CD4-positive, alpha-beta memory T cell (primary cell): ENCODE measurements around the gene MERTK. TPM values are rescaled to one million over a fixed set of nuclear protein-coding genes. Genes with fewer than 3 reads are reported as not detected.
A peak's percentile ranks its signal among the peaks of the same experiment; 100 is the strongest.
"Not testable (repeated sequence)": the region's sequence is repeated elsewhere in the genome, so short reads cannot be mapped to it uniquely, and the experiment has no call there.

Experiments used
- CTCF ChIA-PET: fragments of 350-600 bp; sonication (Branson Sonifier 250); formaldehyde crosslinking; loops from one replicate; lab custom pipeline; 2021; ENCODE audit warnings: inconsistent platforms; ENCODE audit not compliant: partially characterized antibody; lab: Charles Lee
- POLR2A ChIA-PET: fragments of 350-600 bp; sonication (Branson Sonifier 250); formaldehyde crosslinking; loops from one replicate; lab custom pipeline; 2021; ENCODE audit not compliant: partially characterized antibody; lab: Charles Lee
- DNase-seq, 5 donors: peaks; one replicate each; pipeline versions ENCODE4 v3.0.0 to v3.0.0-alpha.2; 2020 to 2022; ENCODE audit warnings: mixed read lengths in 1 of 5
- H3K27ac ChIP-seq: one replicate; pipeline ENCODE4 v1.7.0; 2013; ENCODE audit warnings: low read depth, low read length
- H3K27me3 ChIP-seq: 2 replicates; pipeline ENCODE4 v1.7.0; 2013; ENCODE audit warnings: mild to moderate bottlenecking, low read length, moderate library complexity; ENCODE audit not compliant: insufficient read depth
- H3K36me3 ChIP-seq: 2 replicates; pipeline ENCODE4 v1.7.0; 2013; ENCODE audit warnings: mild to moderate bottlenecking, low read length, moderate library complexity; ENCODE audit not compliant: insufficient read depth
- H3K4me1 ChIP-seq: 2 replicates; pipeline ENCODE4 v1.7.0; 2013; ENCODE audit warnings: mild to moderate bottlenecking, low read length, moderate library complexity; ENCODE audit not compliant: insufficient read depth
- H3K4me3 ChIP-seq, 2 donors: one replicate each; pipeline ENCODE4 v1.7.0; 2013; ENCODE audit warnings: low read length in 2 of 2, mild to moderate bottlenecking in 1 of 2
- H3K9me3 ChIP-seq, 2 donors: one replicate each; pipeline ENCODE4 v1.7.0; 2013; ENCODE audit warnings: low read length in 2 of 2, control low read depth in 1 of 2; ENCODE audit not compliant: control insufficient read depth in 1 of 2
- H3K27ac Mint-ChIP-seq, 7 donors: one replicate each; pipeline ENCODE4 v1.8.0; 2020 to 2021; ENCODE audit warnings: mixed read lengths in 7 of 7, mild to moderate bottlenecking in 6 of 7, inconsistent platforms in 3 of 7, moderate library complexity in 3 of 7
- H3K27me3 Mint-ChIP-seq, 2 donors: one replicate each; pipeline ENCODE4 v1.8.0; 2020 to 2021; ENCODE audit warnings: mixed read lengths in 2 of 2
- H3K36me3 Mint-ChIP-seq, 2 donors: one replicate each; pipeline ENCODE4 v1.8.0; 2020 to 2021; ENCODE audit warnings: mixed read lengths in 2 of 2, inconsistent platforms in 1 of 2, mild to moderate bottlenecking in 1 of 2
- H3K4me1 Mint-ChIP-seq, 4 donors: one replicate each; pipeline ENCODE4 v1.8.0; 2020 to 2021; ENCODE audit warnings: mixed read lengths in 4 of 4, mild to moderate bottlenecking in 1 of 4
- H3K4me3 Mint-ChIP-seq, 8 donors: one replicate each; pipeline ENCODE4 v1.8.0; 2020 to 2021; ENCODE audit warnings: mixed read lengths in 8 of 8, mild to moderate bottlenecking in 7 of 8, moderate library complexity in 6 of 8, inconsistent platforms in 3 of 8
- H3K9me3 Mint-ChIP-seq, 8 donors: one replicate each; pipeline ENCODE4 v1.8.0; 2020 to 2021; ENCODE audit warnings: mixed read lengths in 8 of 8, mild to moderate bottlenecking in 5 of 8, inconsistent platforms in 3 of 8, moderate library complexity in 1 of 8
- intact Hi-C: fragments of 100-400 bp; cut with micrococcal nuclease; formaldehyde crosslinking; loops from one replicate; pipeline ENCODE4 v1.15.1; 2023
- polyA plus RNA-seq, 2 donors: library from polyadenylated mRNA; unstranded; fragments of 300-500 nt; fragmentation: Illumina TruSeq; gene quantifications; one replicate each; pipeline ENCODE4 v1.2.3, GENCODE V29; 2021
- total RNA-seq, 2 experiments: library from RNA; stranded (reverse); gene quantifications; one replicate each; pipeline ENCODE4 v1.2.3, GENCODE V29; 2021

The MERTK gene
- total and polyA plus RNA-seq, 4 experiments from 2014 or later: 0.09 to 0.67 (median 0.45) TPM

DNA sequence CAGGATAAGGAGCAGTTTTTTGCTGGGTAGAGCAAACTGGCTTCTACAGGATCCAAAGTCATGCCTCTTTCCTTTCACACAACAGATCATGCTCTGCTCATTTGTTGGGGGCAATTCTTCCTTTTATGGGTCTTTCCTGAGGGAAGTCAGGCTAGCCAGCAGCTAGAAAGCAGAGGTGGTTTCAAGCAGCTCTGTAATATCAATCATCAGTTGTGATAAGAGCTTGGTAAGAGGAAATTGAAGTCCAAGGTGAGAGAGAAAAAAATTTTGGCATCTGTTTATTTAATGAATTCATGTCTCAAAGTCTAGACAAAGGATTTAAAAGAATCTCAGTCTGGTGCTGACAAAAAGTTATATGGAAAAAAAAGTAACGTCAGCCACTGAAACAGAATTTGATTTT, 162.9 kb downstream of the MERTK start:
- no peak overlapping the region for H3K4me3 Mint-ChIP-seq
- H3K27ac ChIP-seq: no peak overlapping the region
- ChIA-PET CTCF (no interaction called here), POLR2A (no interaction called here)
- H3K4me3 ChIP-seq: no peak overlapping the region
- peaks cover 22% of the 10 kb centered on the region for H3K36me3 ChIP-seq
- H3K9me3 Mint-ChIP-seq: no peaks in the 10 kb centered on the region
- H3K27me3 Mint-ChIP-seq: no peaks in the 10 kb centered on the region
- H3K36me3 Mint-ChIP-seq: peaks cover 49 to 67% of the 10 kb centered on the region in 2 donors
- intact Hi-C loops: no loop called here
- H3K27me3 ChIP-seq: no peaks in the 10 kb centered on the region
- H3K27ac Mint-ChIP-seq: no peak overlapping the region
- DNase-seq: no peak
- no peaks in the 10 kb centered on the region for H3K9me3 ChIP-seq
- peaks cover 23% of the 10 kb centered on the region for H3K4me1 ChIP-seq
- peaks cover 49 to 71% (median 62%) of the 10 kb centered on the region in 4 donors for H3K4me1 Mint-ChIP-seq

DNA sequence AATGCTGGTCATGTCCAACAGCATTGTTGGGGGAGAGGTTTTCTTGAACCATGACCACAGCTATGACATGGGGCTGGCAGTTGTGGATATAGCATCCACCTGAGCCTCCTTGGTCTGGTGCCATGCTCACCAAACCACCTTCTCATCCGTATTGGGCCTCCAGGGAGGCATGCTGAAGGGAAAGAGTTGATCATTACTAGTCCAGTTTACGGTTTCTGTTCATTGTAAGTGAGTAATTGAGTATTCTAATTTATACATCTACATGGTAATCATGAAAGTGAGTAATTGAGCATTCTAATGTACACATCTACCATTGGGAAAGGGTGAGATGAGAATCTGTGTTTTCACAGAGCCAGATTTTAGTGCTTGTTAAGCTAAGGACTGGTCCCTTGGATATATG, 163.4 kb downstream of the MERTK start:
- CTCF ChIA-PET: no interaction called here
- peaks cover 51 to 69% of the 10 kb centered on the region in 2 donors for H3K36me3 Mint-ChIP-seq

DNA sequence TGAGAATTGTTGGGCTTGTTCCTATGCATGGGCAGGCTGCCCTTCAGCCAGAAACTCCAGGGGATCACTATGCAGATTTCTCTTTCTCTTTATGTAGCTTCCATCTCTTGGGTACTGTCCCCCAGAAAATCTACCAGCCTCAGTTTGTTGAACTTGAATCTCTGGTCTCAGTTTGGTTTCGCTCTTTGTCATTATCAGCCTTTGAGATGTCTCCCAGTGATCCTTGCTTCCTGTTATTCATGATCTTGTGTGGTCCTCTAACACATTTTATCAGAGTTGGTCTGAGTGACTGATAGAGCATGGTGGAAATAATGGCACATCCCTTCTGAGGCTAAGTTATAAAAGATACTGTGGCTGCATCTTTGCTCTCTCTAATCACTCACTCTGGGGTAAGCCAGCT, 164.5 kb downstream of the MERTK start:
- DNase-seq: no peak
- ChIA-PET CTCF (interaction anchor here (1.3 kb wide), 1 partner anchor 8 kb away, joined by 7 read pairs; the partner anchor contains the start of gene TMEM87B), POLR2A (no interaction called here)
- no peaks in the 10 kb centered on the region for H3K9me3 Mint-ChIP-seq
- H3K27me3 Mint-ChIP-seq: no peaks in the 10 kb centered on the region
- Histone ChIP-seq H3K4me1 (peaks cover 8% of the 10 kb centered on the region), H3K27ac (no peak overlapping the region), H3K27me3 (no peaks in the 10 kb centered on the region), H3K4me3 (no peak overlapping the region), H3K9me3 (no peaks in the 10 kb centered on the region), H3K36me3 (peaks cover 38% of the 10 kb centered on the region)
- peaks cover 57 to 78% of the 10 kb centered on the region in 2 donors for H3K36me3 Mint-ChIP-seq
- intact Hi-C loops: no loop called here
- H3K4me1 Mint-ChIP-seq: peaks cover 38 to 64% (median 53%) of the 10 kb centered on the region in 4 donors
- no peak overlapping the region for H3K4me3 Mint-ChIP-seq
- peak overlapping the region in 5 of 7 donors; percentile 4 to 57 (median 24) for H3K27ac Mint-ChIP-seq

More for the DNA sequence above, 163.4 kb downstream of the MERTK start:
- POLR2A ChIA-PET: no interaction called here
- H3K4me3 ChIP-seq: no peak overlapping the region
- Mint-ChIP-seq H3K27me3 (no peaks in the 10 kb centered on the region), H3K4me3 (no peak overlapping the region), H3K4me1 (peaks cover 44 to 67% (median 58%) of the 10 kb centered on the region in 4 donors), H3K9me3 (no peaks in the 10 kb centered on the region), H3K27ac (peak overlapping the region in 3 of 7 donors; percentile 8 to 49 (median 33))
- H3K27ac ChIP-seq: no peak overlapping the region
- H3K4me1 ChIP-seq: peaks cover 17% of the 10 kb centered on the region
- intact Hi-C loops: no loop called here
- peaks cover 28% of the 10 kb centered on the region for H3K36me3 ChIP-seq
- no peaks in the 10 kb centered on the region for H3K9me3 ChIP-seq
- DNase-seq: no peak
- no peaks in the 10 kb centered on the region for H3K27me3 ChIP-seq

DNA sequence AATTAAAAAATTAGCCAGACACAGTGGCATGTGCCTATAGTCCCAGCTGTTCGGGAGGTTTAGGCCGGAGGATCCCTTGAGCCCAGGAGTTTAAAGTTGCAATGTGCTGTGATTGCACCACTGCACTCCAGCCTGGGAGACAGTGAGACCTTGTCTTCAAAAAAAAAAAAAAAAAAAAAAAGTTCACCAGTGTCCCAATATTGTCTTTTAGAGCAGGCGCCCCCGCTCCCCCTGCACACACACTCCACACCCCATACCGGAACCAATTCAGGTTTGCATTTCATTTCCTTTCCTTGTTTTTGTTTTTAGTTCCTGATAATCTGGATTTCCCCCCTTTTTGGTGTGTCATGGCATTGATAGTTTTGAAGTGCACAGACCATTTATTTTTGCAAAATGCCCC, 167.1 kb downstream of the MERTK start:
- peaks cover 38% of the 10 kb centered on the region for H3K36me3 ChIP-seq
- peak overlapping the region in 3 of 7 donors; percentile 26 to 44 (median 36) for H3K27ac Mint-ChIP-seq

GRCh38 chr2:112065966-112066365, 167.6 kb downstream of the MERTK start:
- Histone ChIP-seq H3K9me3 (no peaks in the 10 kb centered on the region), H3K36me3 (peaks cover 37% of the 10 kb centered on the region), H3K4me3 (no peak overlapping the region), H3K27ac (no peak overlapping the region), H3K4me1 (no peaks in the 10 kb centered on the region), H3K27me3 (no peaks in the 10 kb centered on the region)
- peaks cover 0 to 4% (median 0%) of the 10 kb centered on the region in 8 donors for H3K9me3 Mint-ChIP-seq
- no peaks in the 10 kb centered on the region for H3K27me3 Mint-ChIP-seq
- intact Hi-C loops: no loop called here
- no peak overlapping the region for H3K4me3 Mint-ChIP-seq
- ChIA-PET POLR2A (interaction anchor here (1.4 kb wide), 1 partner anchor 211 kb away, joined by 3 read pairs; no protein-coding TSS in a partner anchor), CTCF (no interaction called here)
- peaks cover 31 to 52% (median 47%) of the 10 kb centered on the region in 4 donors for H3K4me1 Mint-ChIP-seq
- no peak for DNase-seq
- peaks cover 68 to 78% of the 10 kb centered on the region in 2 donors for H3K36me3 Mint-ChIP-seq
- peak overlapping the region in 1 of 7 donors; percentile 26 for H3K27ac Mint-ChIP-seq

More for the DNA sequence above, 167.1 kb downstream of the MERTK start:
- intact Hi-C loops: no loop called here
- ChIA-PET POLR2A (no interaction called here), CTCF (no interaction called here)
- DNase-seq: no peak
- Mint-ChIP-seq H3K27me3 (no peaks in the 10 kb centered on the region), H3K4me1 (peaks cover 31 to 52% (median 46%) of the 10 kb centered on the region in 4 donors), H3K36me3 (peaks cover 66 to 78% of the 10 kb centered on the region in 2 donors), H3K9me3 (peaks cover 0 to 4% (median 0%) of the 10 kb centered on the region in 8 donors), H3K4me3 (peak overlapping the region in 1 of 8 donors; percentile 13)
- Histone ChIP-seq H3K27me3 (no peaks in the 10 kb centered on the region), H3K4me3 (no peak overlapping the region), H3K4me1 (no peaks in the 10 kb centered on the region), H3K9me3 (no peaks in the 10 kb centered on the region), H3K27ac (no peak overlapping the region)

- not testable (repeated sequence) for H3K27ac Mint-ChIP-seq
Observed at GRCh38 chr2:112069794-112070193, 171.4 kb downstream of the MERTK start.

GRCh38 chr2:112073875-112074274, 175.5 kb downstream of the MERTK start:
- no peaks in the 10 kb centered on the region for H3K9me3 ChIP-seq
- H3K36me3 ChIP-seq: peaks cover 9% of the 10 kb centered on the region
- H3K27ac ChIP-seq: no peak overlapping the region
- intact Hi-C loops: no loop called here
- no peak overlapping the region for H3K4me3 ChIP-seq
- H3K36me3 Mint-ChIP-seq: peaks cover 61 to 72% of the 10 kb centered on the region in 2 donors
- H3K27ac Mint-ChIP-seq: peak overlapping the region in 2 of 7 donors; percentile 55 to 60
- H3K27me3 Mint-ChIP-seq: no peaks in the 10 kb centered on the region
- DNase-seq: no peak
- peaks cover 7% of the 10 kb centered on the region for H3K4me1 ChIP-seq
- ChIA-PET POLR2A (no interaction called here), CTCF (no interaction called here)
- H3K4me3 Mint-ChIP-seq: peak overlapping the region in 4 of 8 donors; percentile 4 to 40 (median 18)
- H3K9me3 Mint-ChIP-seq: peaks cover 0 to 7% (median under 1%) of the 10 kb centered on the region in 8 donors
- no peaks in the 10 kb centered on the region for H3K27me3 ChIP-seq
- peaks cover 36 to 49% (median 40%) of the 10 kb centered on the region in 4 donors for H3K4me1 Mint-ChIP-seq

More at GRCh38 chr2:112069794-112070193, 171.4 kb downstream of the MERTK start:
- H3K4me3 Mint-ChIP-seq, intact Hi-C loops, H3K9me3 ChIP-seq, CTCF ChIA-PET, DNase-seq, H3K27me3 Mint-ChIP-seq, H3K4me1 ChIP-seq, H3K27ac ChIP-seq, H3K4me3 ChIP-seq, POLR2A ChIA-PET, H3K27me3 ChIP-seq, H3K9me3 Mint-ChIP-seq: not testable (repeated sequence)
- H3K36me3 Mint-ChIP-seq: peaks cover 72 to 74% of the 10 kb centered on the region in 2 donors
- H3K36me3 ChIP-seq: peaks cover 24% of the 10 kb centered on the region
- peaks cover 38 to 60% (median 45%) of the 10 kb centered on the region in 4 donors for H3K4me1 Mint-ChIP-seq
